Measurements from ENCODE around the gene RAD1. TPM values are rescaled to one million over a fixed set of nuclear protein-coding genes. Genes with fewer than 3 reads are reported as not detected.

The RAD1 gene
- total and polyA plus RNA-seq, 2 of the 8 experiments (the other 6 are each of a cell fraction or from before 2014, with no cell fraction given) = 15.1 to 37.3 TPM

- TF ChIP-seq SIX5 (IDR thresholded peaks at IDR 0.05; ENCODE audit: low read depth, low read length) (no peak), EGR1 (IDR thresholded peaks at IDR 0.05; ENCODE audit: borderline replicate concordance, low read depth, low read length) (no peak), TBP (IDR thresholded peaks at IDR 0.05; ENCODE audit: low read depth, low read length) (no peak), CREB1 (IDR thresholded peaks at IDR 0.05) (no peak), POLR2A (IDR thresholded peaks at IDR 0.05; ENCODE audit: control extremely low read depth in 1 of 2, low read depth in 2 of 2, low read length in 2 of 2) (no peak), SP1 (IDR thresholded peaks at IDR 0.05; ENCODE audit: low read depth, low read length) (no peak), GTF2F1 (IDR thresholded peaks at IDR 0.05; ENCODE audit: borderline replicate concordance, low read depth, low read length) (no peak), ZNF274 (IDR thresholded peaks at IDR 0.05; ENCODE audit: borderline replicate concordance, extremely low read depth, low read length) (no peak), CTBP2 (IDR thresholded peaks at IDR 0.05; ENCODE audit: borderline replicate concordance, insufficient read depth, insufficient read length, low read length) (no peak), BACH1 (IDR thresholded peaks at IDR 0.05; ENCODE audit: low read length) (no peak), CHD1 (IDR thresholded peaks at IDR 0.05; ENCODE audit: low read depth, low read length) (no peak)
Measured at GRCh38 chr5:34916518-34916917, 1.2 kb upstream of the RAD1 start (continued).

Measured in H1 (cell line).